IMR-90 (cell line): ENCODE results near the gene VPS41. TPM values are rescaled to one million over a fixed set of nuclear protein-coding genes. Genes with fewer than 3 reads are reported as not detected.

Experiments
- ATAC-seq: fragments of 200-7000 bp; cut with Tn5 transposase; 2 replicates; pipeline ENCODE4 v1.9.1; 2020; ENCODE audit warnings: low read depth, mild to moderate bottlenecking, moderate library complexity
- BruUV-seq: library from RNA; stranded (reverse); fragments of 400-500 nt; replicated peaks from 2 replicates; lab custom pipeline; 2021; lab: Mats Ljungman, UMichigan
- CTCF ChIA-PET: fragments of 300-600 bp; formaldehyde crosslinking; extraction: SDS; loops from one replicate; lab custom pipeline; 2021; ENCODE audit warnings: antibody characterized with exemption; lab: Yijun Ruan, JAX
- POLR2A ChIA-PET: fragments of 300-600 bp; sonication (Branson Sonifier 250); formaldehyde crosslinking; loops from one replicate; lab custom pipeline; 2022; ENCODE audit warnings: antibody characterized with exemption; ENCODE audit not compliant: unreplicated experiment; lab: Charles Lee
- DNase-seq: peaks from one replicate; pipeline ENCODE4 v3.0.0; 2013
- H2AFZ ChIP-seq: replicated peaks from 2 replicates; pipeline ENCODE3; 2013; ENCODE audit warnings: low read length, mild to moderate bottlenecking; ENCODE audit not compliant: poor library complexity
- H2AK5ac ChIP-seq: 2 replicates; pipeline ENCODE4 v1.6.1; 2013; ENCODE audit warnings: low read depth, low read length, inconsistent platforms
- H2AK9ac ChIP-seq: replicated peaks from 2 replicates; pipeline ENCODE3; 2013; ENCODE audit warnings: mild to moderate bottlenecking, low read depth, low read length, moderate library complexity; ENCODE audit not compliant: poor library complexity
- H2BK120ac ChIP-seq: 2 replicates; pipeline ENCODE4 v1.6.1; 2013; ENCODE audit warnings: low read depth, low read length, inconsistent platforms
- H2BK15ac ChIP-seq: 3 replicates; pipeline ENCODE4 v1.6.1; 2013; ENCODE audit warnings: low read depth, low read length, inconsistent platforms
- H2BK20ac ChIP-seq: 2 replicates; pipeline ENCODE4 v1.6.1; 2013; ENCODE audit warnings: low read depth, mild to moderate bottlenecking, inconsistent platforms, low read length, moderate library complexity
- H2BK5ac ChIP-seq: 2 replicates; pipeline ENCODE4 v1.6.1; 2013; ENCODE audit warnings: mild to moderate bottlenecking, low read depth, low read length, inconsistent platforms; ENCODE audit not compliant: poor library complexity, severe bottlenecking
- H3K14ac ChIP-seq: replicated peaks from 2 replicates; pipeline ENCODE4 v1.6.1; 2013; ENCODE audit warnings: low read depth, low read length, inconsistent platforms
- H3K18ac ChIP-seq: 2 replicates; pipeline ENCODE4 v1.6.1; 2013; ENCODE audit warnings: low read depth, low read length, control low read depth
- H3K23ac ChIP-seq: 2 replicates; pipeline ENCODE4 v1.6.1; 2013; ENCODE audit warnings: low read depth, low read length, inconsistent platforms
- H3K27ac ChIP-seq: 2 replicates; pipeline ENCODE4 v1.5.1; 2013; ENCODE audit warnings: mild to moderate bottlenecking, control low read depth, low read length; ENCODE audit not compliant: insufficient read depth
- H3K27me3 ChIP-seq: 2 replicates; pipeline ENCODE4 v1.6.1; 2013; ENCODE audit warnings: low read length; ENCODE audit not compliant: control insufficient read depth, insufficient read depth
- H3K36me3 ChIP-seq: 2 replicates; pipeline ENCODE4 v1.6.1; 2013; ENCODE audit warnings: low read length, mixed read lengths; ENCODE audit not compliant: control insufficient read depth, insufficient read depth
- H3K4ac ChIP-seq: 2 replicates; pipeline ENCODE4 v1.6.1; 2013; ENCODE audit warnings: low read depth, low read length, inconsistent platforms
- H3K4me1 ChIP-seq: 2 replicates; pipeline ENCODE4 v1.6.1; 2013; ENCODE audit warnings: low read length, mixed read lengths; ENCODE audit not compliant: control insufficient read depth, insufficient read depth
- H3K4me2 ChIP-seq: 2 replicates; pipeline ENCODE4 v1.6.1; 2013; ENCODE audit warnings: low read depth, mild to moderate bottlenecking, control low read depth, low read length, moderate library complexity
- H3K4me3 ChIP-seq: 2 replicates; pipeline ENCODE4 v1.5.1; 2013; ENCODE audit warnings: low read depth, mild to moderate bottlenecking, control low read depth, low read length, moderate library complexity; ENCODE audit not compliant: insufficient read depth
- H3K56ac ChIP-seq: 2 replicates; pipeline ENCODE4 v1.6.1; 2013; ENCODE audit warnings: low read length, inconsistent platforms; ENCODE audit not compliant: insufficient read depth; ENCODE audit errors: extremely low read depth
- H3K79me1 ChIP-seq, 2 experiments: 2 replicates each; pipeline ENCODE4 v1.6.1; 2013; ENCODE audit warnings: low read length in 2 of 2, inconsistent platforms in 1 of 2, low read depth in 1 of 2
- H3K9ac ChIP-seq: 2 replicates; pipeline ENCODE4 v1.6.1; 2013; ENCODE audit warnings: low read depth, low read length, control low read depth
- H3K9me1 ChIP-seq: 2 replicates; pipeline ENCODE4 v1.6.1; 2013; ENCODE audit warnings: low read length, inconsistent platforms; ENCODE audit not compliant: insufficient read depth
- H3K9me3 ChIP-seq: 2 replicates; pipeline ENCODE4 v1.6.1; 2013; ENCODE audit warnings: low read length; ENCODE audit not compliant: control insufficient read depth, insufficient read depth
- H4K20me1 ChIP-seq: 2 replicates; pipeline ENCODE4 v1.6.1; 2013; ENCODE audit warnings: low read length, inconsistent platforms; ENCODE audit not compliant: insufficient read depth
- H4K5ac ChIP-seq: 2 replicates; pipeline ENCODE4 v1.6.1; 2013; ENCODE audit warnings: mild to moderate bottlenecking, low read depth, low read length, control low read depth
- H4K8ac ChIP-seq, 2 experiments: 2 replicates each; pipeline ENCODE4 v1.6.1; 2013; ENCODE audit warnings: low read depth in 2 of 2, low read length in 2 of 2, control low read depth in 1 of 2, inconsistent platforms in 1 of 2
- H4K91ac ChIP-seq: 2 replicates; pipeline ENCODE4 v1.6.1; 2013; ENCODE audit warnings: low read depth, low read length, inconsistent platforms; ENCODE audit not compliant: insufficient read depth
- CEBPB ChIP-seq: IDR thresholded peaks from 2 replicates; pipeline ENCODE4 v1.6.1; 2012; ENCODE audit warnings: low read depth, low read length, improper control_type of control experiment
- MAFK ChIP-seq: IDR thresholded peaks from 2 replicates; pipeline ENCODE4 v1.6.1; 2012; ENCODE audit warnings: low read depth, low read length, improper control_type of control experiment
- POLR2A ChIP-seq: IDR thresholded peaks from 2 replicates; pipeline ENCODE4 v1.6.1; 2012; ENCODE audit warnings: mild to moderate bottlenecking, low read depth, low read length
- RAD21 ChIP-seq: IDR thresholded peaks from 2 replicates; pipeline ENCODE4 v1.6.1; 2012; ENCODE audit warnings: low read length, improper control_type of control experiment
- SMC3 ChIP-seq: fragments of 150-350 bp; IDR thresholded peaks from 2 replicates; pipeline ENCODE4 v1.6.1; 2016; ENCODE audit warnings: low read depth, mild to moderate bottlenecking, antibody characterized with exemption, low read length, moderate library complexity
- WGBS, 2 experiments: methylation state at CpG; one replicate each; pipeline versions ENCODE4 v1.1.5 to v1.1.7; 2013; ENCODE audit warnings: missing lambda C conversion rate in 2 of 2; ENCODE audit not compliant: insufficient read length in 1 of 2; ENCODE audit errors: extremely low coverage in 2 of 2; 5-methylcytosine and 5-hydroxymethylcytosine counted together
- dilution Hi-C: fragments of 300-500 bp; cut with HindIII; formaldehyde crosslinking; loops from one replicate; pipeline ENCODE4 v1.14.3; 2018; ENCODE audit warnings: low sequenced_read_pairs; ENCODE audit not compliant: unreplicated experiment
- in situ Hi-C: fragments of 300-500 bp; cut with MboI; formaldehyde crosslinking; loops from 3 replicates; pipeline ENCODE4 v1.14.3; 2019; ENCODE audit warnings: low sequenced_read_pairs, inconsistent platforms, mixed read lengths
- intact Hi-C: fragments of 100-400 bp; cut with micrococcal nuclease; formaldehyde crosslinking; loops from 2 replicates; pipeline ENCODE4 v1.10.0; 2022
- polyA plus RNA-seq, 3 experiments: library from polyadenylated mRNA; depleted of rRNA; stranded (reverse); fragments of >200 nt; gene quantifications; 2 replicates each; pipeline ENCODE4 v1.2.3, GENCODE V29; 2012; ENCODE audit warnings: low replicate concordance in 1 of 3
- total RNA-seq: library from RNA; depleted of rRNA; stranded (reverse); fragments of >200 nt; gene quantifications from 2 replicates; pipeline ENCODE4 v1.2.3, GENCODE V29; 2012
- TF ChIP-seq, protein P1 (sequence below): conservative IDR thresholded peaks from 2 replicates; pipeline ENCODE4 v1.5.1; 2012; ENCODE audit warnings: mild to moderate bottlenecking, low read depth, low read length, improper control_type of control experiment

The VPS41 gene
- total and polyA plus RNA-seq, 2 of the 4 experiments (the other 2 are of a cell fraction) = 16.0 to 28.0 TPM

DNA sequence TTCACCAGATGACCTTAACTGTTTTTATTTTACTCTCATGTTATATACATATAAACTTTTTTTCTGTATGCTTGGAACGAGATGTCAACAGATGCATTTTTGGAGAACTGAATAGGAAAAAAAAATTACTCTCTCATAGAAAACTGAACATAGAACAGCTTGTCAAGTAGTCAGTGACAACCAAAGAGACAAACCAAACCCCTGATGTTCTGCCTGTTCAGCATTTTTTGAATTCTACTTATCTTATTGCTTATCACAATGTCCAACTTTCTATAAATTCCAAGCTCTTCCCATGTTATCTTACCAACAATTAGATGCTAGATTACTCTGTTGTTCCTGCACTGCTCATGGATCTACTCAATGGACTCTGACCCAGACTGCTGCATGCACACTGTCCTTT is 95.2 kb downstream of the VPS41 start:
- H3K18ac ChIP-seq = no peak overlapping the region
- no peak overlapping the region for H4K5ac ChIP-seq
- H3K4me3 ChIP-seq = no peak overlapping the region
- CTCF ChIA-PET = no interaction called here
- no peak for TF ChIP-seq SMC3
- TF ChIP-seq, protein P1, sequence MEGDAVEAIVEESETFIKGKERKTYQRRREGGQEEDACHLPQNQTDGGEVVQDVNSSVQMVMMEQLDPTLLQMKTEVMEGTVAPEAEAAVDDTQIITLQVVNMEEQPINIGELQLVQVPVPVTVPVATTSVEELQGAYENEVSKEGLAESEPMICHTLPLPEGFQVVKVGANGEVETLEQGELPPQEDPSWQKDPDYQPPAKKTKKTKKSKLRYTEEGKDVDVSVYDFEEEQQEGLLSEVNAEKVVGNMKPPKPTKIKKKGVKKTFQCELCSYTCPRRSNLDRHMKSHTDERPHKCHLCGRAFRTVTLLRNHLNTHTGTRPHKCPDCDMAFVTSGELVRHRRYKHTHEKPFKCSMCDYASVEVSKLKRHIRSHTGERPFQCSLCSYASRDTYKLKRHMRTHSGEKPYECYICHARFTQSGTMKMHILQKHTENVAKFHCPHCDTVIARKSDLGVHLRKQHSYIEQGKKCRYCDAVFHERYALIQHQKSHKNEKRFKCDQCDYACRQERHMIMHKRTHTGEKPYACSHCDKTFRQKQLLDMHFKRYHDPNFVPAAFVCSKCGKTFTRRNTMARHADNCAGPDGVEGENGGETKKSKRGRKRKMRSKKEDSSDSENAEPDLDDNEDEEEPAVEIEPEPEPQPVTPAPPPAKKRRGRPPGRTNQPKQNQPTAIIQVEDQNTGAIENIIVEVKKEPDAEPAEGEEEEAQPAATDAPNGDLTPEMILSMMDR = no peak
- no peak for TF ChIP-seq POLR2A
- TF ChIP-seq MAFK = peak; percentile 74
- TF ChIP-seq CEBPB = no peak
- TF ChIP-seq RAD21 = no peak
- H2BK20ac ChIP-seq = no peak overlapping the region
- POLR2A ChIA-PET = no interaction called here
- H2BK15ac ChIP-seq = no peak overlapping the region
- no peak overlapping the region for H3K23ac ChIP-seq
- H2BK120ac ChIP-seq = no peak overlapping the region
- no peak overlapping the region for H2BK5ac ChIP-seq
- no peak overlapping the region for H2AK5ac ChIP-seq
- no peak overlapping the region for H3K14ac ChIP-seq
- no peak overlapping the region for H3K4ac ChIP-seq
- no peaks in the 10 kb centered on the region for H3K79me1 ChIP-seq
- H3K4me1 ChIP-seq = no peaks in the 10 kb centered on the region
- H3K36me3 ChIP-seq = 0 out of 2 replicates have a peak, but pooled peaks cover 1% of the 10 kb centered on the region
- no peak overlapping the region for H4K8ac ChIP-seq
- H2AFZ ChIP-seq = no peak overlapping the region
- H3K9me1 ChIP-seq = no peaks in the 10 kb centered on the region
- ATAC-seq (no peak), DNase-seq (no peak)
- H3K27ac ChIP-seq = no peak overlapping the region
- H4K20me1 ChIP-seq = no peaks in the 10 kb centered on the region
- no peak overlapping the region for H3K9ac ChIP-seq
- H3K4me2 ChIP-seq = no peak overlapping the region
- no CpG with 5 or more reads among the region's 1 CpG for WGBS, 2 experiments
- no peak overlapping the region for H3K56ac ChIP-seq
- no TSS peak for BruUV-seq
- H2AK9ac ChIP-seq = no peak overlapping the region
- dilution Hi-C loops = no loop called here
- H3K27me3 ChIP-seq = no peaks in the 10 kb centered on the region
- no peak overlapping the region for H4K91ac ChIP-seq
- in situ Hi-C loops = no loop called here
- intact Hi-C loops = no loop called here
- H3K9me3 ChIP-seq = no peaks in the 10 kb centered on the region
